Ovary (tissue), 3 donors: ENCODE results near the gene IL4.

Source experiments
- POLR2A ChIP-seq: fragments of 450-650 bp; IDR thresholded peaks from one replicate; pipeline ENCODE4 v1.6.1; 2017; ENCODE audit warnings: antibody characterized with exemption, mild to moderate bottlenecking, moderate library complexity
- TF ChIP-seq, protein P1 (sequence below), 3 donors: fragments of 450-650 bp in 2 of 3; fragments of 200-600 bp in 1 of 3; IDR thresholded peaks; one replicate each; pipeline versions ENCODE4 v1.5.1 to v1.8.0; 2016 to 2022; ENCODE audit warnings: antibody characterized with exemption in 3 of 3, mild to moderate bottlenecking in 1 of 3
- donor health status: DM: no; HTN: no; CAD: no.

DNA sequence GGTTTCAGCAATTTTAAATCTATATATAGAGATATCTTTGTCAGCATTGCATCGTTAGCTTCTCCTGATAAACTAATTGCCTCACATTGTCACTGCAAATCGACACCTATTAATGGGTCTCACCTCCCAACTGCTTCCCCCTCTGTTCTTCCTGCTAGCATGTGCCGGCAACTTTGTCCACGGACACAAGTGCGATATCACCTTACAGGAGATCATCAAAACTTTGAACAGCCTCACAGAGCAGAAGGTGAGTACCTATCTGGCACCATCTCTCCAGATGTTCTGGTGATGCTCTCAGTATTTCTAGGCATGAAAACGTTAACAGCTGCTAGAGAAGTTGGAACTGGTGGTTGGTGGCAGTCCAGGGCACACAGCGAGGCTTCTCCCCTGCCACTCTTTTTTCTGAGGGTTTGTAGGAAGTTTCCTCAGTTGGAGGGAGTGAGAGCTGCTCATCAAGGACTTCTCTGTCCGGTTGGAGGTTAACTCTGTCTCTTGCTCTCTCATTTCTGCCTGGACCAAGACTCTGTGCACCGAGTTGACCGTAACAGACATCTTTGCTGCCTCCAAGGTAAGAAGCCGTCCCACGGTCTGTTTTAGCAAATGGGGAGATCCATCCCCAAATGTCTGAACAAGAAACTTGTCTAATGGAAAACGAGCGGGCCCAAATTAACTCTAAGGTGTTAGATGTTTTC, at the start of gene IL4:
- TF ChIP-seq, protein P1, sequence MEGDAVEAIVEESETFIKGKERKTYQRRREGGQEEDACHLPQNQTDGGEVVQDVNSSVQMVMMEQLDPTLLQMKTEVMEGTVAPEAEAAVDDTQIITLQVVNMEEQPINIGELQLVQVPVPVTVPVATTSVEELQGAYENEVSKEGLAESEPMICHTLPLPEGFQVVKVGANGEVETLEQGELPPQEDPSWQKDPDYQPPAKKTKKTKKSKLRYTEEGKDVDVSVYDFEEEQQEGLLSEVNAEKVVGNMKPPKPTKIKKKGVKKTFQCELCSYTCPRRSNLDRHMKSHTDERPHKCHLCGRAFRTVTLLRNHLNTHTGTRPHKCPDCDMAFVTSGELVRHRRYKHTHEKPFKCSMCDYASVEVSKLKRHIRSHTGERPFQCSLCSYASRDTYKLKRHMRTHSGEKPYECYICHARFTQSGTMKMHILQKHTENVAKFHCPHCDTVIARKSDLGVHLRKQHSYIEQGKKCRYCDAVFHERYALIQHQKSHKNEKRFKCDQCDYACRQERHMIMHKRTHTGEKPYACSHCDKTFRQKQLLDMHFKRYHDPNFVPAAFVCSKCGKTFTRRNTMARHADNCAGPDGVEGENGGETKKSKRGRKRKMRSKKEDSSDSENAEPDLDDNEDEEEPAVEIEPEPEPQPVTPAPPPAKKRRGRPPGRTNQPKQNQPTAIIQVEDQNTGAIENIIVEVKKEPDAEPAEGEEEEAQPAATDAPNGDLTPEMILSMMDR (IDR thresholded peaks at IDR 0.05): no peak
- no peak for TF ChIP-seq POLR2A
